Activated CD8-positive, alpha-beta T cell treated with anti-CD3 and anti-CD28 coated beads for 36 hours (primary cell): ENCODE data around the gene MKRN1. TPM values are rescaled to one million over a fixed set of nuclear protein-coding genes. Genes with fewer than 3 reads are reported as not detected.

ENCODE experiments used
- ATAC-seq: fragments of 200-7000 bp; cut with Tn5 transposase; one replicate; pipeline ENCODE4 v1.10.0; 2021; ENCODE audit warnings: mild to moderate bottlenecking, moderate library complexity
- CTCF ChIA-PET: fragments of 350-600 bp; sonication (Branson Sonifier 250); formaldehyde crosslinking; loops from one replicate; lab custom pipeline; 2021; ENCODE audit warnings: antibody characterized with exemption; lab: Charles Lee
- POLR2A ChIA-PET: fragments of 350-600 bp; sonication (Branson Sonifier 250); formaldehyde crosslinking; loops from one replicate; lab custom pipeline; 2021; ENCODE audit warnings: antibody characterized with exemption; lab: Charles Lee
- DNase-seq: peaks from one replicate; pipeline ENCODE4 v3.0.0-alpha.2; 2020
- H3K27ac Mint-ChIP-seq: one replicate; pipeline ENCODE4 v1.8.0; 2021; ENCODE audit warnings: mild to moderate bottlenecking, mixed read lengths
- H3K27me3 Mint-ChIP-seq: one replicate; pipeline ENCODE4 v1.8.0; 2021; ENCODE audit warnings: mixed read lengths
- H3K36me3 Mint-ChIP-seq: one replicate; pipeline ENCODE4 v1.8.0; 2021; ENCODE audit warnings: low read depth, mixed read lengths
- H3K4me1 Mint-ChIP-seq: one replicate; pipeline ENCODE4 v1.8.0; 2021; ENCODE audit warnings: low read depth, mixed read lengths
- H3K4me3 Mint-ChIP-seq: one replicate; pipeline ENCODE4 v1.8.0; 2021; ENCODE audit warnings: mild to moderate bottlenecking, moderate library complexity, mixed read lengths
- H3K9me3 Mint-ChIP-seq: one replicate; pipeline ENCODE4 v1.8.0; 2021; ENCODE audit warnings: mixed read lengths
- CTCF ChIP-seq: fragments of 200-600 bp; IDR thresholded peaks from one replicate; pipeline ENCODE4 v1.8.0; 2022; ENCODE audit warnings: antibody characterized with exemption, mild to moderate bottlenecking
- intact Hi-C: fragments of 100-400 bp; cut with micrococcal nuclease; formaldehyde crosslinking; loops from one replicate; pipeline ENCODE4 v1.10.0; 2022
- total RNA-seq, 2 experiments: library from RNA; stranded (reverse); gene quantifications; one replicate each; pipeline ENCODE4 v1.2.3, GENCODE V29; 2021

MKRN1 gene
- total RNA-seq, 2 experiments from 2014 or later, result 55.5 to 56.4 TPM

- POLR2A ChIA-PET, result interaction anchor here (1.3 to 1.6 kb wide), 2 partner anchors 36 to 64 kb away, joined by 3 to 5 read pairs; no protein-coding TSS in a partner anchor
- CTCF ChIA-PET, result interaction anchor here (1.0 to 1.2 kb wide), 2 partner anchors 34 to 58 kb away, joined by 3 to 4 read pairs; no protein-coding TSS in a partner anchor
- Mint-ChIP-seq H3K27me3 (peaks cover 2% of the 10 kb centered on the region), H3K27ac (no peak overlapping the region), H3K9me3 (no peaks in the 10 kb centered on the region), H3K36me3 (peaks cover 1% of the 10 kb centered on the region), H3K4me3 (no peak overlapping the region), H3K4me1 (peaks cover 9% of the 10 kb centered on the region)
- no peak for TF ChIP-seq CTCF
- no peak for ATAC-seq
- intact Hi-C loops, result no loop called here
- no peak for DNase-seq
Measured at GRCh38 chr7:140440593-140440992, 38.7 kb downstream of the MKRN1 start.

- ChIA-PET POLR2A (interaction anchor here (1.0 to 1.6 kb wide), 3 partner anchors 21 to 63 kb away, joined by 3 to 5 read pairs (median 3); no protein-coding TSS in a partner anchor), CTCF (interaction anchor here (0.8 to 1.5 kb wide), 5 partner anchors 13 to 57 kb away, joined by 3 to 4 read pairs (median 4); no protein-coding TSS in a partner anchor)
- intact Hi-C loops, result no loop called here
- TF ChIP-seq CTCF, result no peak
- Mint-ChIP-seq H3K9me3 (no peaks in the 10 kb centered on the region), H3K4me3 (no peak overlapping the region), H3K27ac (peak overlapping the region; percentile 42), H3K4me1 (peaks cover 9% of the 10 kb centered on the region), H3K36me3 (peaks cover 1% of the 10 kb centered on the region), H3K27me3 (peaks cover 2% of the 10 kb centered on the region)
- DNase-seq (no peak), ATAC-seq (peak; percentile 73)
Measured at GRCh38 chr7:140439359-140439758, 39.9 kb downstream of the MKRN1 start.

GRCh38 chr7:140435252-140435895 is 43.9 kb downstream of the MKRN1 start:
- Mint-ChIP-seq H3K4me3 (no peak overlapping the region), H3K36me3 (peaks cover 1% of the 10 kb centered on the region), H3K27ac (no peak overlapping the region), H3K27me3 (peaks cover 2% of the 10 kb centered on the region), H3K9me3 (no peaks in the 10 kb centered on the region), H3K4me1 (peaks cover 7% of the 10 kb centered on the region)
- ChIA-PET CTCF (interaction anchor here (3.4 kb wide), 1 partner anchor 8 kb away, joined by 15 read pairs; no protein-coding TSS in a partner anchor), POLR2A (interaction anchor here (1.0 kb wide), 1 partner anchor 59 kb away, joined by 4 read pairs; no protein-coding TSS in a partner anchor)
- no peak for TF ChIP-seq CTCF
- intact Hi-C loops, result no loop called here
- DNase-seq (no peak), ATAC-seq (no peak)

- Mint-ChIP-seq H3K27me3 (peaks cover 2% of the 10 kb centered on the region), H3K4me1 (no peaks in the 10 kb centered on the region), H3K27ac (no peak overlapping the region), H3K9me3 (no peaks in the 10 kb centered on the region), H3K36me3 (no peaks in the 10 kb centered on the region), H3K4me3 (no peak overlapping the region)
- no peak for TF ChIP-seq CTCF
- DNase-seq, result no peak
- ChIA-PET POLR2A (no interaction called here), CTCF (interaction anchor here (3.4 kb wide), 1 partner anchor 10 kb away, joined by 15 read pairs; no protein-coding TSS in a partner anchor)
- intact Hi-C loops, result no loop called here
- no peak for ATAC-seq
Measured at GRCh38 chr7:140433396-140433795, 45.9 kb downstream of the MKRN1 start.

GRCh38 chr7:140426130-140426529 is 53.2 kb downstream of the MKRN1 start:
- POLR2A ChIA-PET, result interaction anchor here (0.6 kb wide), 1 partner anchor 27 kb away, joined by 5 read pairs; no protein-coding TSS in a partner anchor
- intact Hi-C loops, result no loop called here

More at GRCh38 chr7:140426130-140426529, 53.2 kb downstream of the MKRN1 start:
- Mint-ChIP-seq H3K9me3 (no peaks in the 10 kb centered on the region), H3K27ac (no peak overlapping the region), H3K4me1 (no peaks in the 10 kb centered on the region), H3K27me3 (no peaks in the 10 kb centered on the region), H3K4me3 (no peak overlapping the region), H3K36me3 (peaks cover 5% of the 10 kb centered on the region)
- CTCF ChIA-PET, result no interaction called here
- DNase-seq, result no peak
- no peak for ATAC-seq
- no peak for TF ChIP-seq CTCF
